NCI-H2227 (cell line): Measurements from ENCODE around the gene SMAD5.
A peak's percentile ranks its signal among the peaks of the same experiment; 100 is the strongest.

Experiments
- DNase-seq: peaks from one replicate; lab custom pipeline; 2025; ENCODE audit not compliant: unreplicated experiment; lab: John Stamatoyannopoulos, UW

SMAD5 gene

DNA sequence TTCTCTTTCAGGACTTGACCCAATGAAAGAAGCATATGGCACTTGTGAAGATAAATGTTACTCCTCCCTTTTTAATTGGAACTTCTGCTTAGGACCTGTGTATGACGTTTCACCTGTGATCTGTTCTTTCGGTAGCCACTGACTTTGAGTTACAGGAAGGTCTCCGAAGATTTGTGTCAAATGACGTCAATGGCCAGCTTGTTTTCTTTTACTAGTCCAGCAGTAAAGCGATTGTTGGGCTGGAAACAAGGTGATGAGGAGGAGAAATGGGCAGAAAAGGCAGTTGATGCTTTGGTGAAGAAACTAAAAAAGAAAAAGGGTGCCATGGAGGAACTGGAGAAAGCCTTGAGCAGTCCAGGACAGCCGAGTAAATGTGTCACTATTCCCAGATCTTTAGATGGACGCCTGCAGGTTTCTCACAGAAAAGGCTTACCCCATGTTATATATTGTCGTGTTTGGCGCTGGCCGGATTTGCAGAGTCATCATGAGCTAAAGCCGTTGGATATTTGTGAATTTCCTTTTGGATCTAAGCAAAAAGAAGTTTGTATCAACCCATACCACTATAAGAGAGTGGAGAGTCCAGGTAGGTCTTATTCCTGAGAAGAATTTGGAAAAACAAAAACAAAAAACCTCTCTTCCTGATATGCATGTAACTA lies 21.1 kb downstream of the SMAD5 start:
- DNase-seq: no peak

DNA sequence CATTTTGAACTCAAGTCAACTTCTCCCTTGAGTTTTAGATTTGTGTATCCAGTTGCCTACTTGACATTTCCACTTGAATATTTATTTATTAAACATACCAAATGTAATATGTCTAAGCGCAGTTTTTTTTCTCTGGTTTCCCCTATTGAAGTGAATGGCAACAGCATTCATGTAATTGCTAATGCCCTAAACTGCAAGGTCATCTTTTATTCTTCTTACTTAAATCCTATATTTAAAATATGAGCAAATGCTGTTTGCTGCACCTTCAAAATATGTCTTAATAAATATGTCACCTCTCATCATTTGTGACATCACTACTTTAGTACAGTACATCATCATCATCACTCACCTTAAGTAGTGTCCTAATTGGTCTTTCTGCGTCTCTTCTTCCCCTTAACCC lies 22.4 kb downstream of the SMAD5 start:
- DNase-seq: no peak

DNA sequence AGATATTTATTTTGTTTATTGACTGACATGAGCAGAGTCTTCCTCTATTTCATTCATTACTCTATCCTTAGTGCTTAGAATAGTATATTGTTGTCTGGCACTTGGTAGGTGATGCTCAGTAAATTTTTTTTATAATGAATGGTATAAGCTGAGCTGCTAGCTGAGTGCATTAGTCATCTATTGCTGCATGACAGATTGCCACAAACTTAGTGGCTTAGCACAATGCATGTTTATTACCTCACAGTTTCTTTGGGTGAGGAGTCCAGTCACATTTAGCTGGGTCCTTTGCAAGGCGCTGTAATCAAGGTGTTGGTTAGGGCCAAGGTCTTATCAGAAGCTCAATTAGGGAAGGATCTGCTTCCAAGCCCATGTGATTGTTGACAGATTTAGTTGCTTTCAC lies 23.1 kb downstream of the SMAD5 start:
- DNase-seq: no peak

DNA sequence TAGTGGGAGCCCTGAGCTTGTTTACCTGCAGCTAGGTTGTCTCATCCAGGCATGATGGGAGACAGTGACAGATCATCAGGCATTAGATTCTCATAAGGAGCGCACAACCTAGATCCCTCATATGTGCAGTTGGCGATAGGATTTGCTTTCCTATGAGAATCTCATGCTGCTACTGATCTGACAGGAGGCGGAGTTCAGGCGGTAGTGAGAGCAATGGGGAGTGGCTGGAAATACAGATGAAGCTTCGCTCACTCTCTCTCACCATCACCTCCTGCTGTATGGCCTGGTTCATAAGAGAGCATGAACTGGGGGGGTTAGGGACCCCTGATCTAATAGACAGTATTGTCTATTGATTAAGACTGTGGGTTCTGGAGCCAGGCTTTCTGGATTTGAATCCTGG lies 24.9 kb downstream of the SMAD5 start:
- no peak for DNase-seq

DNA sequence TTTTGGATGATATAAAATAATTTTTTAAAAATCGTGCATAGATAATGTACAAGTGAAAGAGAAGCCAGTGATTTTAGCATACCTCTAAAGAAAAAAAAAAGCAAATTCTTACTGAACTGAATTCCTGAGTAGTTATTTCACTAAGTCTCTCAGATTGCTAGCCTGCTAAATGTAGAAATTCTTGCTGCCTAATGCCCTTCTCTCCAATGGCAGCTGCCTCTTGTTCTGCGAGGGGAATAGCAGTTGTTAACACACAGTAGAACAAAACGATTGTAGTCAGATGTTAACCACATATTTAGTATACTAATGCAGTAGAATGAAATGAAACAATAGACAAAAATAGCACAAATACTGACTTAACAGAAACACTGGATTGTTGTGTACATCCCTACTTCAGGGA lies 26.8 kb downstream of the SMAD5 start:
- no peak for DNase-seq

DNA sequence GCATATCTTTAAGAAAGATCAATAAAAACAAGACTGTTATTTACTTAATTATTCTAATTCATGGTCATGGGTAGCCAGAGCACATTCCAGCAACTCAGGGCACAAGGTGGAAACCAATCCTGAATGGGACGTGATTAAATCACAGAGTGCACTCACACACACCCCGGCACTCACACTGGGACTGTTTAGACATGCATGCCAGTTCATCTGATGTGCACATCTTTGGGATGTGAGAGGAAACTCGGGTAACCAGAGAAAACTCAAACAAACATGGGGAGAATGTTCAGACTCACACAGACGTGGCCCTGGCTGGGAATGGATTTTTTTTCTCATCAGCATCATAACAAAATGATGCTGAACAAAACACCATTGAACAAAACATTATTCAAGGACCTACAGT lies 29.4 kb downstream of the SMAD5 start:
- no peak for DNase-seq

DNA sequence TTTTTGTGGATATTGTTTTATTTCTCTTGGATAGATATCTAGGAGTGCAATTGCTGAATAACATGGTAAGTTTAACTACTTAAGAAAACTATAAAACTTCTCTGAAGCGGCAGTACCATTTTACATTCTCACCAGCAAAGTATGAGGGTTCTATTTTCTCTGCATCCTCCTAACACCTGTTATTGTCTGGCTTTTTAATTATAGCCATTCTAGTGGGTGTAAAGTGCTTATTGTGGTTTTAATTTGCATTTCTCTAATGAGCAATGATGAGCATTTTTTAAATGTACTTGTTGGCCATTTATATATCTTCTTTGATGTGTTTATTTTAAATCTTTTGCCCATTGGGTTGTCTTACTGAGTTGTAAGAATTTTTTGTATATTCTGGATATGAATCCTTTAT lies 31.6 kb downstream of the SMAD5 start:
- DNase-seq: no peak

DNA sequence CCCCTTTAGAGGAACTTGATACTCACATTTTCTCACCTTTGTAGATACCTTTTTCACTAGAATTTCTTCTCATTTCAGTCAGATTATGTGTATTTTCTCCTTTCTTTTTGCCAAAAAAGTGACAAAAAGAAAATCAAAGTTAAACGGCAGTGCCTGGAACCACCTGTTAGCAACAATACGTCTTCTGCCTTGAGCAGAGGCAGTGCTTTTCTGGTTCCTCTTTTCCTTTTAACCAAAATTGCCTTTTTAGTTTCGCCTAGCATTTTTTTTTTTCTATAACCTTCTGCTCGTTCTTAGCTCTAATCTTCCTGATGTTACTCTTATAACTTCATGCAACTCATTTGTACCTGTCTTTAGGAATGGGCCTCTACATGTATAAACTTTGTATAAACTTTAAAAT lies 34.3 kb downstream of the SMAD5 start:
- DNase-seq: no peak

DNA sequence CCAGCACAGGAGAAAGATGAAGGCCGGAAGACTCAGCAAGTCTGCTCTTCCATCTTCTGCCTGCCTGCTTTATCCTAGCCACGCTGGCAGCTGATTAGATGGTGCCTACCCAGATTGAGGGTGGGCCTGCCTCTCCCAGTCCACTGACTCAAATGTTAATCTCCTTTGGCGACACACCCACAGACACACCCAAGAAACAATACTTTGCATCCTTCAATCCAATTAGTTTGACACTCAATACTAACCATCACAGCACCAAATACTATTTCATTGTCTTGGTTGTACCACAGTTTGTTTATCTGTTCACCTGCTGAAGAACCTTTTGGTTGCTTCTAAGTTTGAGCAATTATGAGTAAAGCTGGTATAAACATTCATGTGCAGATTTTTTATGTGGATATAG lies 36.6 kb downstream of the SMAD5 start:
- DNase-seq: no peak

DNA sequence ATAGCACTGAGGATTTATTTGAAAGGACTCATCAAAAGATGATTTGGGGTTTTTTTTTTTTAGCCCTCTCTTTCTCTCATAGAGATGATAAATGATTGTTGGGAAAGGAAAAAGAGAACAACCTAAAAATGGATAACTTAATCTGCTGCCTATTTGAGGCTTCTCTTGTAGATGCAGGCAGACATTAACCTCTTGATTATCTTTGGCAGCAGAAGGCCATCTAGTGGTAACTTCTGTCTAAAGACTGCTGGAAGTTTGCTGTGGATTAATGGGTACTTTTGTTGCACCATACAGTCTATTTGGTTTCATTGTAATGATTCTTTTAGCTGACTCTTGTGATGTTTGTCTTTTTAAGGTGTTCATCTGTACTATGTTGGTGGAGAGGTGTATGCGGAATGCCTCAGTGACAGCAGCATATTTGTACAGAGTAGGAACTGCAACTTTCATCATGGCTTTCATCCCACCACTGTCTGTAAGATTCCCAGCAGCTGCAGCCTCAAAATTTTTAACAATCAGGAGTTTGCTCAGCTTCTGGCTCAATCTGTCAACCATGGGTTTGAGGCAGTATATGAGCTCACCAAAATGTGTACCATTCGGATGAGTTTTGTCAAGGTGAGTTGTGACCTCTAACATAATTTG lies 41.5 kb downstream of the SMAD5 start:
- DNase-seq: peak; percentile 8

DNA sequence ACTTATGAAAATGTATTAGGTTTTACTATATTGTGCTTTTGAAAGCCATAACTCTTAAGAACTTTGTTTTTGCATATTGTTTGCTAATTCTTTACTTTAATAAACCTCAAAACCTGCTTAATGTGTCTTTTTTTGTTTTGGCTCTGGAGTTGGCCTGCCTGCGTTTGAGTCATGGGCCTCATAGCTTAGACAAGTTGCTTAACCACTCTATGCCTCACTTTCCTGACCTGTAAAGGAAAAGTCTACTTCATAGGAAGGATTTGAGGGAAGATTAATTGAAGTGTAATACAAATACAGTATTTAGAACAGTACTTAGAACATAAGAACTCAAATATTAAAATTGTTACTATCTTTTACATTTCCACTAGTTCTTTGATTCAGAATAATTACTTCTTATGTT lies 50.0 kb downstream of the SMAD5 start:
- no peak for DNase-seq

DNA sequence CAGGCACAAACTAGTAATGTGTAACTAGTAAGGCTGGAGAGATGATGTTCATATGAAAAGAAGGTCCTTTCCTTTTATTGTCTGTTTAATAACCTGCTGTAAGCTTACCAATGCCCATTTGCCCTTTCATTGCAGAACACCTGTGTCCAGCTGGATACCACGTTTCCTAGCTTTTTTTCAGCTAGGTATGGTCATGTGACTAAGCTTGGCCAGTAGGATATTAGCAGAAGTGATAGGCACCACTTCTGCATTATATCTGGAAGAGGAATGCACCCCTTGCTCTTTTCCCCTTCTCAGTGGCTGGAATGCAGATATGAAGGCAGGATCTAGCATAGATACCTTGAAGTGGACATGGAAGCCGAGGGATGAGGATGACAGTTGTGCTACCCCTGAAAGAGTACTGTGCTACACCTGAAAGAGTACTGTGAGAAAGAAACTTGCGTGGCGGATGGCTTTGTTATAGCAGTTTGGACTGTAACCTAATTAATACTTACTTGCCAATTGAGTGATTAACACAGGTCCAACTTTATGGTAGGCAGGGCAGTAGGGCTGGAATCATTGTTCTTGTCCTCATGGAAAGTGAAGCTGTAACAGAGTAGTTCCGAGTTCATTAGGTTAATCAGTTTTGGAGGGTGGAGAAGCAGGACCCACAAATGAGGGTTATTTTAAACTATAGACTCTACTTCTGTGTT lies 53.5 kb downstream of the SMAD5 start:
- no peak for DNase-seq

DNA sequence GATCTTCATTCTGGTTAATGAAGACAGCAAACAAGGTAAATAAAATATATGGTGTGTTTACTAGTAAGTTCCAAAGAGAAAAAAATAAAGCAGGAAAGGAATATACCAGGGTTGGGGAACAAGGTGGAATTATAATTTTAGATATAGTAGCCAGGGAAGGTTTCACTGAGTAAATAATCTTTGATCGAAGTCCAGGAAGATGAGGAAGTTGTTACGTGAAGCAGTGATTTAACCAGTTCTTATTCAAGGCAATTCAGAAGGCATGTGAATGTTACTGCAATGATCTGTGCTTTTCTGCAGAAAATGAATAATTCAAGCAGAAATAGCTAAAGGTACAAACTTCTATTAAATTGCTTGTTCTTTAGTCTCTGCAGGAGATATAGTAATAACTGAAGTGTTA lies 54.2 kb downstream of the SMAD5 start:
- no peak for DNase-seq

DNA sequence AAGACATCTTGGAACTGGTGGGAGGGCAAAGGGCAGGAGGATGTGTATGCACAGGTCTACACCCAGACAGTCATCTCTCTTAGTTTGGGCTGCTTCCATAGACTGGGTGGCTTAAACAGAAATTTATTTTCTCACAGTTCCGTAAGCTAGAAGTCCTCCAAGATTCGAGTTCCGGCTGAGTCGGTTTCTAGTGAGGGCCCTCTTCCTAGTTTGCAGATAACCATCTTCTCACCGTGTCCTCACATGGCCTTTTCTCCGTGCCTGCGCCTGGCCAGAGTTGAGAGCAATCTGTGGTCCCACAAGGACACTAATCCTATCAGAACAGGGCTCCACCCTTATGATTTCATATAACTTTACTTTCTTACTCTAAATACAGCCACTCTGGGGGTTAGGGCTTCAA lies 56.2 kb downstream of the SMAD5 start:
- no peak for DNase-seq

DNA sequence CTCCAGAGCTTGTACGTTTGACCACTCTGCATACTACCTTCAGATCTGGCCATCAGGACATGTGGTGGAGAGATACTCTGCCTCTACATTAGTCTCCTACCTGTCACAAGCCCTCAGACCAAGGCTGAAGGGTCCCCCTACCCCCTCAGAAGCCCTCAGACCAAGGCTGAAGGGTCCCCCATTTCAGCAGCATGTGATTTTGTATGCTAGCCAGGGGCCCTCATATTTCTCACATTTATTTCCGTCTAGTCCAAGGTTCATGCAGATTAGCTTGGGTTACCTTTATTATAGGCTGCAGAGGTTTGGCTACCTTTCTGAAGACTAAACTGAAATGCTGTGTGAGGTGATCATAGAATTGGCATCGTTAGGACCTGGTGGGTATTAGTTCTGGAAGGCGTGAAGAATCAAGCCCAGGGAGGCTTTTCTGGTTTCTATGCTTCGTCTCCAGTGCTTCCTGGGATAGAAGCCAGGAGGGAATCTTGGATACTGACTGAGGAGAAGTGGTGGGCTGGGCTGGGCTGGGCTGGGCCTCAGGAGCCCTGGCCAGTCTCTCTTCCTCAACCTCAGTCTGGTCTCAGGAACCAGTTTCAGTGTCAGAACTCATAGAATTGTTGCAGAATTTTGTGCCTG lies 57.6 kb downstream of the SMAD5 start:
- no peak for DNase-seq

DNA sequence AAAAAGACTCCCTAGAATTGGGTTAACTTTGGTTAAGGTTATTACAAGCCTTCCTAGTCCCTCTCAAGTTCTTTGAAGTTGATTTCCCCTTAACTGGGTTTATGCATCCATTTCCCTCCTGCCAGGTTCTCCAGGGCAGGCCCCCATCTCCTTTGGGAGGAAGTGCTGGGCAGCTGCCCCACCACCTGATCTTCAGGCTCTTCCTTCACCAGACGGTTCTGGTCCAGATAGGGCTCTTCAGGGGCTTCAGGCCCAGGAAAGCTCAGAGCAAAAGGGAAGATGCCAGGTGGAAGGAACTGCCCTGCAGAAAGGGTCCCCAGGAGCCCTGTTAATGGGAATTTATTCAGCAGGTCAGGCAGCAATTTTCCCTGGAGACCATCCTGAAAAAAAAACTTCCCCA lies 58.3 kb downstream of the SMAD5 start:
- DNase-seq: no peak

DNA sequence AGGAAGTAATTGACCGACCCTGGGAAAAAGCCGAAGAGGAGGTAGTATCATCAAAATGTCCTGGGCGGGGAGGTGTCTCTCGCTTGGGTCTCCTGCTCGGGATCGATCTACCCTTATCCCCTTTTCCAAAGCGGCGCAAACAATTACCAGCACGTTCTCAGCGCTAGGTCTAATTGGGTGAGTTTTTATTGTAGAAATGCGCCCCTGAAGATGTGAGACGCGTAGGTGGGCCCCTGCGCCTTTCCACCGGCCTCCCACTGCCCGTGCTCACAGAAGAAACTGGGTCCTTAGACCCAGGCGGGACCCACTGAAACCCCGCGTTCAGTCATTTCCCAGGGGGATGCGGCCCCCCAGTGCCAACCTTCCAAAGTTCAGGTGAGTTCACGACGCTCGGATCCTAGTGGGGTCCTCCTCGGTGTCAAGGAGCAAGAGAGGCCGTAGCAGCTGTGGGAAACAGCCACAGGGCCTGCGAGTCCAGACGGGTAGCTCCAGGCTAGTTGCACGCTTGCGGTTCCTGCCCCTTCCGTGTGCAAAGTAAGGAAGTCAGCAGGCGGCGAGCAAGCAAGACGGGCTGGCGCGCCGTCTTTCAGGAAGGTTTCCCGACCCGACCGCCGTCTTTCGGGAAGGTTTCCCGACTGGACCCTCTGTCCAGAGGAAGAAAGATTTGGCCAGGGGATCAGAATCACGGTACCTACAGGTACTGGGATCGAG lies 58.8 kb downstream of the SMAD5 start:
- peak; percentile 39 for DNase-seq

DNA sequence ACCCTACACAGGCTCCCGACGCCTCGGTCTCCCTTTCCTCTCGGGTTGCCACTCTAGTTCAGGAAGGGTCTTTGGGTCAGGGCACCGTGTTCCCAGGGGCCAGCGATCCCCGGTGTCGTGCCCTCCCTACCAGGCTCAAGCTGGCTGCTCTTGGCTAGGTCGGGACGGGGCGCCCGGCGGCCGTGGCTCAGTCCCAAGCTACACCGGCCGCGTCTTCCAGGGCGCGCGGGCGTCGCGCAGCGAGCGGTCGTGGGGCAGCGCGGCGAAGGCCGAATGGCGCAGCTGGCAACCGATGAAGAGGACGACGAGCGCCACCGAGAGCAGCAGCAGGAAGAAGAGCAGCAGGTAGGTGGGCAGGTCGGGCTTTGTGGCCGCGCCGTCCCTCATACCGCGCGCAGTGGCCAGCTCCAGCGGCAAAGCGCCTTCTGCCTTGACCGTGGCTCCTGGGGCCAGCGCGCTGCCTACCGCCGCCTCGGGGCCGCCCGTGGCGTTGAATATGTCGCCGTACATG lies 59.4 kb downstream of the SMAD5 start:
- DNase-seq: peak; percentile 31

DNA sequence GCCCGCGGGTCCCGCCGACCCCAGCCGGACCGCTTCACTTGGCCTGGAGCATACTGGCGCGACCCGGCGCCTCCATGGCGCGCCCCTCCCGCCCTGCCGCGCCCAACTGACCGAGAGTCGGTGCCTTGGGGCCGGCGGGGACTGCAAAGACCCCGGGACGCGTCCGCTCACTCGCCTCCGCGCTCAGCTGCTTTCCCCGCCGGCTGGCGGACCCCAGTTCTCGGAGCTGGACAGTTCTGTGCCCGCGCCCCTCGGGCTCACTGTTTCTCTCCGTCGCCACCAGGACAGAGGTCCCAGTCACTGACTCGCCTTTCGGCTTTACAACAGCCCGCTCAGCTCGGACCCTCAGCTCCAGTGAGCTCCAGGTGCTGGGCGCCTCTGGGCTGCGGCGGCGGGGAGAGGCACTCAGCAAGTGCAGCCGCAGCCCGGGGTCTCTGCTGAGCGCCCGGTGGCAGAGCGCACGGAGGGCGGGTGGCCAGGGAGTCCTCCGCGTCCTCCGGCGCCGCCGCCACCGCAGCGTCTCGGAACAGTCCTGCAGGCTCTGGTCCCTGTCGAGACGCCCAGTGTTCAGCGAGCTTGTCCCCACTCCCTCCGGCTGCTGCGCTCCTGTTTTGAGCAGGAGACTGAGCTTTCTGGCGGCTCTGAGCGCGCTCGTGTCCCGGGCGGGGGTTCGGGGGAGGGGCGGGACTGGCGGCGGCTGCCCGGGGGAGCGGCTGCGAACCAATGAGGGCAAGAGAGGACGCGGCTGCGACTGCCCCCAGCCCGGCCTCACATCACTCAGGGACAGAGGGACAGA lies 60.1 kb downstream of the SMAD5 start, which contains the start of gene SMIM32:
Gene SMIM32 (minus strand): TSS at position 637 of the 796 bp plus-strand sequence. CDS start 638 bp downstream, outside the sequence.
- DNase-seq: peak; percentile 59

DNA sequence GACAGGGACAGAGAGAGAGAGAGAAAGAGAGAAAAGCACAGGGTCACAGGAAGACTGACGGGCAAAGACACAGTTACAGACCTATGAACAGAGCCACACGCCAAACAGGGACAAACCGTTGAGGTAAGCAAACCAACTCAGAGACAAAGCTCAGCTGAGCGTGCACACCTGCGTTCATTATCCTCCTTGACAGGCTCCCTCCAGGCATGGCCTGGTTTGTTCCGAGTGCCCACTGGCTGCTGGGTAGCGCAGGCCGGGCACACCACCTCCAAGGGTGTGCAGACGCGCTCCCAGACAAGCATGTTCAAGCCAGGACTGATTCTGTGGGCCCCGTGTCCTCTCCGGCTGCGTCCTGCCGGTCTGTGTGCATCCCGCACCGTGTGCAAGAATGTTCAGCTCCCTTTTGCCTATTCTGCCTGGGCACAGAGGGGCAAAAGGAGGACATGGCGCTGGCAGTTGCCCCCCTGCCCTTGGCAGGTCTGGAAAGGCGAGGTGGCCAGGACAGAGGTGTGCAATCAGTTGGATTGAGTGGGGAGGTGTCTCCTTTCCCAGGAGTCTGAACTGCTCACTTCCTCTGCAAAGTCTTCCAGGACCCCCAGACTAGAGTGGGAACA lies 60.8 kb downstream of the SMAD5 start:
- DNase-seq: no peak
